GM19240 (cell line): Measurements from ENCODE around the gene DNAJB1.
"Not testable (repeated sequence)": the region's sequence is repeated elsewhere in the genome, so short reads cannot be mapped to it uniquely, and the experiment has no call there.

ENCODE experiments used
- DNase-seq: peaks from one replicate; pipeline ENCODE4 v3.0.0; 2011; ENCODE audit warnings: low spot score; ENCODE audit not compliant: insufficient read length

DNAJB1 gene

DNA sequence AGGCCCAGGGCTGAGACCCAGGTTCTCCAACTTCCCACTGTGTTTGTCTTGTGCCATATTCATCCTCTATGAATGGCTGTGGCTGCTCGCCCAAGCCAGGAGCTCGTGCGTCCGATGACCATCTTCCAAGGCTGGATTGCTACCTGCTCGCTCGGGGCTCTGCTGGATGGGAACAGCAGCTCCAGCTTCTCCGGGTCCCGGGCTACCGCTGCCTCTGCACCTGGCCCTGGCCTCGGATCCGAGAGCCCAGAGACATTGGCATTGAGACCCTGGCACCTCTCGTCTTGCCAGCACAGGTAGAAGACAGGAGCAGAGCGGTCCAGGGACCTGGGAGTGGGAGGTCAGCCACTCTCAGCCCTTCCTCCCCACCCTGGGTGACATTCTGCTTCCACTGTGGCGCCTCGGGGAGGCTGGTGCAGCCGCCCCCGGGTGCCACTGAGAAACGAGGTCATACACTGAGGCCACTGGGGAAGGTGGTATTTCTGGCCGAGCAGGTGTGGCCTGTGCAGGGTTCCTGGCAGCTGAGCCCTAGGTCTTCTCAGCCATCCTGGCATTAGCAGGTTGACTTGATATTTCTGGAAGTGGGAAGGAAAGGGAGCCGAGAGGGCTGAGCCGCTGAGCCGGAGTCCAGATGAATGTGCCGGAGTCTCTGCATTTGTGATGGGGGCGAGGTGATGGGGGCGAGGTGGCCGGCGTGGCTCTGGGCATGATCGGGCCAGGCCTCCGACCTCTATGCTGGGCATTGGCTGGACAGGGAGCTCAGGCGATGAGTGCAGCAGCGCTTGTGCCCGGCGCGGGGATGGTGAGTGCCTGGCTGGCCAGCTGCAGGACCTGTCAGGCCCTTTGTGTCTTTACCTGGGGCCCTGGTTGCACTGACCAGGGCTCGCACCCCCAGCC, 35.1 kb upstream of the DNAJB1 start:
- DNase-seq: no peak

DNA sequence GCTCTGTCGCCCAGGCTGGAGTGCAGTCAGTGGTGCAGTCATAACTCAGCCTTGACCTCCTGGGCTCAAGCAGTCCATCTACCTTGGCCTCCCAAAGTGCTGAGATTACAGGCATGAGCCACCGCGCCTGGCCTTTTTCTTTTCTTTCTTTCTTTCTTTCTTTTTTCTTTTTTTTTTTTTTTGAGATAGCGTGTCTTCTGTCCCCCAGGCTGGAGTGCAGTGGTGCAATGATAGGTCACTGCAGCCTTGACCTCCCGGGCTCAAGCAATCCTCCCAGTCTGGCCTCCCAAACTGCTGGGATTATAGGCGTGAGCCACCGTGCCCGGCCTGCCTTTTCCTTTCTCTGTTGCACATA, 33.8 kb upstream of the DNAJB1 start:
- not testable (repeated sequence) for DNase-seq

DNA sequence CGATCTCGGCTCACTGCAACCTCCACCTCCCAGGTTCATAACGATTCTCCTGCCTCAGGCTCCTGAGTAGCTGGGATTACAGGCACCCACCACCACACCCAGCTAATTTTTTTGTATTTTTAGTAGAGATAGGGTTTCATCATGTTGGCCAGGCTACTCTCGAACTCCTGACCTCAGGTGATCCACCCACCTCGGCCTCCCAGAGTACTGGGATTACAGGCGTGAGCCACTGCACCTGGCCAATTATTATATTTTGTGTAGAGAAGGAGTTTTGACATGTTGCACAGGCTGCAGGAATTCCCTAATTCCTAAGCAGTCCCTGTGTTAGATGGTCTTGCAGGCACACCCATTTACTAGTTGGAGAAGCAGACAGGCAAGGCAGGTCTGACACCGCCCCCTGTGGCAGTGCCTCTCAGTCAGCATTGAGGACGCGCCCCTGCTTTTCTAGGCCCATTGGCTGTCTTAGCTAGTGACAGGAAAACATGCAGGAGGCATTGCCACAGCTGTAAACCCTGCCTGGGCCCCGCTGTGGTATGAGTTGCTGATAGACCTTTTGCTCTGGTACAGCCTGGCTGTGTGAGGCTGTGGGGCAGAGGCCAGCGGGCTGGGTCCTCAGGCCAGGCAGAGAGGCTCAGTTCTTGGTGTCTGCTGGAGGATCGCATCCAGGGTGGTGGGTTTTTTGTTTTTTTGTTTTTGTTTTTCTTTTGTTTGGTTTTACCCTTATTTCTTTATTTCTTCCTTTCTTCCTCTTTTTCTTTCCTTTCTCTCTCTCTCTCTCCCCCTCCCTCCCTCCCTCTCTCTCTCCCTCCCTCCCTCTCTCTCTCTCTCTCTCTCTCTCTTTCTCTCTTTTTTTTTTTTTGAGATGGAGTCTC, 33.2 kb upstream of the DNAJB1 start:
- peak; percentile 50 for DNase-seq

DNA sequence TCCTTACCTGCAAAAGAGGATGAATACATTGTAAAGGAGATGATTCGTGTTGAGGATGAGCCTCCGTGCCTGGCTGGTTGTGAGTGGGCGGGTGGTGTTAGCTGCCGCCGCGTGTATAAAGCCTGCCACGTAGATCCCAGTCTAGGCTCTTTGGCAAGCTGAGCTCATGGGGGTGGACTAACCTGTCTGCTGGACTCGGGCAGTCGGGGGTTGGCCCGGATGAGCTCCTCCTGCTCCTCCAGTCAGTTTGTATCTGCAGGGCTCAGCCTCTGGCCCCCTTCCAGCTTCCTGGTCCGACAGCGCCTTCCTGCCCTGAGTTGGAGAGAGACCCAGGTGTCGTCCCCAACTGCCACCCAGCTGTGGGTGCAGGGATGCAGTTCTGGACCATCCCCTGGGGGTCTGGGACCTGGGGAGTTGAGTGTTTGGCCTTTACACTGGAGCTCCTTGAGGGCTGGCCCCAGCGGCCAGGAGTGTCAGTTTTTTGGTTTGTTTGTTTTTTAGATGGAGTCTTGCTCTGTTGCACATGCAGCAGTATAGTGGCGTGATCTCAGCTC, 32.1 kb upstream of the DNAJB1 start:
- DNase-seq: no peak

DNA sequence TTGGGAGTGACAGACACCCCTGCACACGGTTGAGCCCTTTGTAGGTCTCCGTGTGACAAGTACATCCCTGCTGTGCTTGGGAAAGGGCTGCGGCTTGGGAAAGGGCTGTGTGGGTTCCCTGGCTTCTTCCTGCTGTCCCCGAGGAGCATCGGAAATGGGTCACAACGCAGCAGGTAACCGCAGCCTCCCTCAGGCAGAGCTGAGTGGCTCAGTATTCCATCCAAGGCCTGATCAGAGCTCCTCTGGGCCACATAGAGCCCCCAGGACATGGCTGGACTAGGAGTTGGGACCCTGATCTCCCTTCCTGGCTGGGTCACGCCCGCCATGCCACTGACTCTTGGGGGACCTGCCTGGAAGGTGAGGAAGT, 27.5 kb upstream of the DNAJB1 start:
- no peak for DNase-seq

DNA sequence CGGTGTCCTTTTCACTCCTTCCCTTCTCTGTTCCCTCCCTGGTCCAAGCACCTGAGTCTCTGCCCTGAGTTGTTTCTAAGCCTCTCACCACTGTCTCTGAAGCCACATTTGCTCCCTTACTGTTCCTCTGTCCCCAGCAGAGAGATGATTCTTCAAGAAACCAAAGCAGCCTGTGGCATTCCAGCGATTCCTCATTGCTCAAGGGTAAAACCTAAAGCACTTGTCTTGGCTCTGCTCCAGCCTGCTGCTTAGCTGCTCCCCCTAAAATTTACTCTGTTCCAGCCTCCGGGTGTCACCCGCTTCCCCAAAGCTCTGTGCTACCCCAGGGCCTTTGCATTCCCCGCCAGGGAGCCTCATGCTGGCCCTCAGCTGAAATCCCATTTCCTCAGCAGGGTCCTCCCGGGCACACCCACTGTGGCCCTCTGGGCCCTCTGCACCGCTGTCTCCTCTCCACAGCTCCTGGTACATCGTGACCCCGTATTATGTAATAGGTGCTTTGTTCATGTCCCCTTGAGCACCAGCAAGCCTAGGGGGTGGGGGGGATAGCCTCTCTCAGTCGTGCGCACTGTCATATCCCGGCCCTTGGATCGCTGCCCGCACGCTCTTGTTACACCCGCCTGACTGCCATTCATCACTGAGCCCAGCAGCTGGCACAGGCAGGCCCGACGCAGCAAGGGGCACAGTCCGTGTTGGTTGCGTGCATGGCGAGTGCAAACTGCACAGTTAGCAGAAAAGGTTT, 26.9 kb upstream of the DNAJB1 start:
- no peak for DNase-seq

DNA sequence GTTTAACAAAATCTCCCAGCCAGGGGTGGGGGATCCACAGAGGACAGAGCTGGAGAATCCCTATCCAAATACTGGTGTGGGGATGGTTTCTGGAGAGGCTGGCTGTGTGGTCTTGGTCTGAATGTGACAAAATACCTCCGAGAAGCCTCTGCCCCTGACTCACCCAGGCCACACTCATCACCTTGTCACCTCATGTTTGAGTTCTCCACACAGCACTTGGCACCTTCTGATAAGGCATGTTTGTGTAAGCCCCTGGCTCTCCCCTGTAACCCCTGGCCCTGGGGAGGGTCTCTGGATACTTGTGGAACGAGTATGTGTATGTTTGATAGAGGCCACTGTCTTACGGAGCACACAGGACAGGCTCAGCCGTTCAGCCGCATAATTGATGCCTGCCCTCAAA, 25.9 kb upstream of the DNAJB1 start:
- DNase-seq: no peak

DNA sequence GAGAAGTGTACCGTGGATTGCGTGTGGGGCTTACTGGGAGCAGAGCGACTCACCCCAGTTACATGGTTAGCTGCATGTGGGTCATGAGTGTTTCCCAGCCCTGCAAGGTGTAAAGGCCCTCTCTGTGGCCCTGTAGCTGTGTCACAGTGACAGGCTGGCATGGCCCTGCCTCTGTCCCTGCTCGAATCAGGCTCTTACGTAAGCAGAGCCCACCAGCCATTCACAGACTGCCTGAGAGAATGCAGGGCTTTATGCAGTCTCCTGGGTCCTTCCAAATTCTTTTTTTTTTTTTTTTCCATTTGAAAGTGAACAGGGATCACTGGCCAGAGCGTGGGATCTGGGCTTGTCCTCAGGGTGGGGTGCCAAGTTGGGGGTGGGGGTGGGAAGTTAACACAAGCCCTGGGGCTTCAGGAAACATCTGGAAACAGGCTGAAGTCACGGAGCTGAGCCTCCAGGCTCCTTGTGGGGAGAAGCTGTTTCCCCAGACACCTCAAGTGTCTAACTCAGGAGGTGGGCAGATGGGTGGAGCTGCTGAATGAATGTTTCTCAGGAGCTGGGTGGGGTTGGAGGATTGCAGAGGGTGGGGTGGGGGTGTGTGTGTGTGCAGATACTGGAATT, 24.6 kb upstream of the DNAJB1 start:
- no peak for DNase-seq

DNA sequence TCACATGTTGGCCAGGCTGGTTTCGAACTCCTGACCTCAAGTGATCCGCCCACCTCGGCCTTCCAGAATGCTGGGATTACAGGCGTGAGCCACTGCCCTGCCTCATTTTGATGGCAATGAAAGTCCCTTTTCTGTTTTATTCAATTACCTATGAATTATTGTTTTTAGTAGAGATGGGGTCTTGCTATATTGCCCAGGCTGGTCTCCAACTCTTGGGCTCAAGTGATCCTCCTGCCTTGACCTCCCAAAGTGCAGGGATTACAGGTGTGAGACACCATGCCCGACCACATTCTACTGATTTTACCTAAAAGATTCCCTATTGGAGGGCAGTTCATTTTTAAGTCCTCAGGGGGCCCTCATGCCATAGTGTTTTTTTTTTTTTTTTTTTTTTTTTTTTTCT, 23.8 kb upstream of the DNAJB1 start:
- not testable (repeated sequence) for DNase-seq

DNA sequence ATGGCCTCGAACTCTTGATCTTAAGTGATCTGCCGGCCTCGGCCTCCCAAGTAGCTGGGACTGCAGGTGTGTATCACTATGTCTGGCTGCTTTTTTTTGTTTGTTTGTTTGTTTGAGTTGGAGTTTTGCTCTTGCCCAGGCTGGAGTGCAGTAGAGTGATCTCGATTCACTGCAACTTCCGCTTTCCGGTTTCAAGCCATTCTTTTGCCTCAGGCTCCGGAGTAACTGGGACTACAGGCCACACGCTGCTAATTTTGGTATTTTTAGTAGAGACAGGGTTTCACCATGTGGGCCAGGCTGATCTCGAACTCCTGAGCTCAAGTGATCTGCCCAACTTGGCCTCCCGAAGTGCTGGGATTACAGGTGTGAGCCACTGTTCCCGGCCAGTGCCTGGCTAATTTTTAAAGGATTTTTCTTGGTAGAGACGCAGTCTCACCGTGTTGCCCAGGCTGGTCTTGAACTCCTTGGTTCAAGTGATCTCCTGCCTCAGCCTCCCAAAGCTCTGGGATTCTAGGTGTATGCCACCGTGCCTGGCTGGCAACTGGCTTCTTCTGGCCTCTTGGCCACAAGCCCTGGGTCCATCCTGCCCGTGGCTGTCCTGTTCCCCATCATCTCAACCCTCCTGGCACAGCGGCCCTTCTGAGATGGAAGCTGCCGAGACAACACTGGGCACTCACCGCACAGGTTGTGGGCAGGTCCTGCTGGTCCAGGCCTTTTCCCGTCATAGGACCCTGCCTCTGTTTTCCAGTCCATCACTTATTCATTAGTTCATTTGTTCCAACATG, 22.7 kb upstream of the DNAJB1 start:
- DNase-seq: no peak

DNA sequence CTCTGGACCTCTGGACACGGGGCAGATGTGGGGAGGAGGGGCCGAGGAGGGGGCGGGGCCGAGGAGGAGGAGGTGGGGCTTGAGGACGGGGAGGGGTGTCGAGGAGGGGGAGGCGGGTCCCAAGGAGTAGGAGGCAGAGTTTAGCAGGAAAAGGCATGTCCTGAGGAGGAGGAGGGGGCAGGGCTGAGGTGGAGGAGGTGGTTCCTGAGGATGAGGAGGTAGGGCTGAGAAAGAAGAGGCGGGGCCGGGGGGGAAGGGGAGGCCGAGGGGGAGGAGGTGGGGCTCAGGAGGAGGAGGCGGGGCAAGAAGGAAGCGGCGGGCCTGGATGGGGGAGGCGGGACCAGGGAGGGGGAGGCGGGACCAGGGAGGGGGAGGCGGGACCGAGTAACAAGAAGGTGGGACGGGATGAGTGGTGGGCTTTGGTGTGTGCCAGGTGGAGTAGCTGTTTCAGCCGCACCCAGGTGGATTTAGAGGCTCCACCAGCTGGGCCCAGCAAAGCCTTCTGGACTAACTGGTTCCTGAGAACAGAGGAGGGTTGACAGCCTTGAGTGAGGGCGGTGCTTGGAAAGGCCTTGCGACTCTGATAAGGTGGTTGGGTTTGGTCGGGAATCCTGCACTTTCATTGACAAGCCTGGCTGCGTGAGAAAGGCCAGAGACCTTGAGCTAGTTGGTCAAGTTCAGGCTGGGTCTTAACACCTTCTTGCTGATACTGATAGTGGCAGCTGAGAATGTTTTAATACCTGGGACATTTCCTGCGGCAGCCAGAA, 18.9 kb upstream of the DNAJB1 start:
- DNase-seq: no peak

DNA sequence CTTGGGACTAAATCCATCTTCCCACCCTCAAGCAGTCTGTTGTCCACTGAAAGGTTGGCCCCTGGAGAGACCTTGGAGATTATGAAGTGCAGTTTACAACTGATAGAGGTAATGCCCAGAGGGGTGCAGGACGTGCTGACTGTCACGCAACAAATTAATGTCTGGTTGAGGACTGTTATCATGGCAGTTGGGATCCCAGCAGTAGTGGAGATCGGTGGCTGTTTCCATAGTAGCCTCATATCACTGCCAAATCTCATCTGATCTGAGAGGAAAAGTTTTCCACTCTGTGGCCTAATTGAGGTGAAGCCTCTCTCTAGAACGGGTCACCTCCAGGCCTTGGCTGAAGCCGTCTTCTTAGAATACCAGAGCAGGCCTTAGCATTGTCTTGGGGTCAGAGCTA, 15.3 kb upstream of the DNAJB1 start:
- no peak for DNase-seq

DNA sequence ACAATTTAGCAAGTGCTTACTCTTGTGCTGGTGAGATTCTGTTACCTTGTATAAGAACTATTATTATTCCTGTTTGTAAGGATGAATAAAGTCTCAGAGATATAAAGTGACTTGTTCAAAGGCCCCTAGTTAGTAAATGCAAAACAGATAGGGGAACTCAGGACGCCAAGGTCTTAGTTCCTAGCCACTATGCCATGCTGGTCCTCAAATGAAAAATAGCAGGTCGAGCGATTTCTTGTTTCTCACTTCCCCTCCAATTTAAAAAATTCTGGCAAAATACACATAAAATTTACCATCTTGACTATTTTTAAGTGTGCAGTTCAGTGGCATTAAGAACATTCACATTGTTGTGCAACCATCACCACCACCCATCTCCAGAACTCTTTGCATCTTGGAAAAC, 12.3 kb upstream of the DNAJB1 start:
- no peak for DNase-seq

DNA sequence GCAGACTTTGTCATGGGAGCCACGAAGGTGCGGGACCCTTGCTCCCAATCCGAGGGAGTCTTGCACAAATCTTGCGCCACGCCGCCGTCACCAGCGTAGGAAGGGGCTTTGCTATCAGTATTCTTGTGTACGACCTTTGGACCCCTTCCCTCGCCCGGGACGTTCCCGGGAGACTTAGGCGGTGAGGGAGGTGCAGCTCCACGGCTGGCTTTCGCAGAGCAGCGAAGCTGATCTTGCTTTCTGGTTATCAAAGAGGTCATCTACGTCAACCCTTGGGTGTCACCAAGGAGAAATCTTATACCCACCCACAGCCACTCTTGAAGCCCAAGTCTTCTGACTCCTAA, 11.8 kb upstream of the DNAJB1 start:
- no peak for DNase-seq

DNA sequence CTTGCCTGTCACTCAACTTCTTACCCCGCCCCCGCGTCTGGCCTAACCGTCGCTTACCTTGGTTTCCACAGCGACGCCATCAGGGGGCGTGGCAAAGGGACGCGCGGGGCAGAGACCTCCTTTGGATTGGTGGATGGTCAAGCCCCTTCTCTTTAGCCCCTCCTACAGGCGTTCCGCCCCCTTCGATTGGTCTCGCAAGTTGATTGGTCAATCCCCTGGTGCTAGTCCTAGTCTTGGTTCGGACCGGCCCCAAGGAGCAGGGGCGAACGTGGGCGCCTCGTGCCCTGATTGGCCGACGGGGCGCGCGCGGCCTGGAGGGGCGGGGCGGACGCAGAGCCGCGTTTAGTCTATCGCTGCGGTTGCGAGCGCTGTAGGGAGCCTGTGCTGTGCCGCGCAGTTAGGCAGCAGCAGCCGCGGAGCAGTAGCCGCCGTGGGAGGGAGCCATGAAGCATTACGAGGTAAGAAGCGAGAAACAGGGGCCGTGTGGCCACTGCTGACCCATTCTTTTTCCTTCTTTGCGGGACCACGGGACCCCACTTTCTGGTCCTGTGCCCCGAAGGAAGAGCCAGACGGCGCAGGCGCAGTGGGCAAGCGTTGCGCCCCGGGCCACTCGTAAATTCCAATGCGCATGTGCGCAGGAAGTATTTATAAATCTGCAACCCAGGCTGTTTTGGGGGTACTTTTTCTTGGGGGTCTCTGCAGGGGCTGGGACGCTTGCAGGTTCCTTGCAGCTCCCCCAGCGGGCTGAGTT, 11.2 kb upstream of the DNAJB1 start, which contains the start of gene TECR:
TECR (plus strand) TSS at position 341 of the 751 bp plus-strand sequence; CDS start at position 444, 103 bp downstream.
- peak; percentile 85 for DNase-seq

DNA sequence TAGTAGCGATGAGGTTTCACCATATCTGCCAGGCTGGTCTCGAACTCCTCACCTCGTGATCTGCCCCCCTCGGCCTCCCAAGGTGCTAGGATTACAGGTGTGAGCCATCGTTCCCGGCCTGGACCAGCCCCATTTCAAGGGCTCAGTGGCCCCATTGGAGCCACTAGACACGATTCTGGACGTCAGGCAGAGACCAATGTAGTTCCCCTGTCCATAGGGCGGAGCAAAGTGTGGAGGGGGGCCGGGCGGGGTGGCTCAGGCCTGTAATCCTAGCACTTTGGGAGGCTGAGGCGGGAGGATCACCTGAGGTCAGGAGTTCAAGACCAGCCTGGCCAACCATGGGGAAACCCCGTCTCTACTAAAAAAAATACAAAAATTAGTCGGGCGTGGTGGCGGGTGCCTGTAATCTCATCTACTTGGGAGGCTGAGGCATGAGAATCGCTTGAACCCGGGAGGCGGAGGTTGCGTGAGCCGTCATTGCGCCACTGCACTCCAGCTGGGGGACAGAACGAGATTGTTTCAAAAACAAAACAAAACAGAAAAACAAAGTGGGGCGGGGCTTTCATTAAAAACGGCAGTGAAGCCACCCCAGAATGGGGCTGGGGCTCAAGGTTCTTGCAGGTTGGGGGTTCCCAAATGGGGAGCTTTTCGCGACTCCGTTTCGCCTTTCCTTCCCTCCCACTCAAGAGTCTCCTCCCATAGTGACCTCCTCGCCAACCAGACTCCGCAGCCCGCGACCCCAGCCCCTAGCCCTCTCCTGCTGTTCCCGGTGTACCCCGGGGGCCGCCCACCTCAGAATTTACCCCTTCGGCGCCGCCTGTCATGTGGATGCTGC, 10.4 kb upstream of the DNAJB1 start:
- DNase-seq: no peak

DNA sequence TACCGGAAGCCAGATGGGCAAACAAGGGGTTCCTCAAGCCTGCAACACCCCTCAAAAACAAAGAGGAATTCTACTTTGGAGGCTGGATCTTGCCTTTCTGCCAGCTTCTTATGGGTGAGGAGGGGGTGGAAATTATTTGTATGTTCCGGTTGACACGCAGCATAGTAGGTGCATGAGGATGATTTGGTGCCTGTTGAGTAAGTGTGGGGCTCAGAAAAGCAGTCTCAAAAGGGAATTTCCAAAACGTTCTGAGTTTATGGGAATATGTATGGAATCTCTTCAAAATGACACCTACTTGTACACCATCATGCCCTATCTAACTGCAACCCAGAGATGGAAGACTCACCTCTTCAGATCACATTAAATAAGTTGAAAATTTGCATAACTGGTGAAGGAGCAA, 8.2 kb upstream of the DNAJB1 start:
- DNase-seq: no peak

DNA sequence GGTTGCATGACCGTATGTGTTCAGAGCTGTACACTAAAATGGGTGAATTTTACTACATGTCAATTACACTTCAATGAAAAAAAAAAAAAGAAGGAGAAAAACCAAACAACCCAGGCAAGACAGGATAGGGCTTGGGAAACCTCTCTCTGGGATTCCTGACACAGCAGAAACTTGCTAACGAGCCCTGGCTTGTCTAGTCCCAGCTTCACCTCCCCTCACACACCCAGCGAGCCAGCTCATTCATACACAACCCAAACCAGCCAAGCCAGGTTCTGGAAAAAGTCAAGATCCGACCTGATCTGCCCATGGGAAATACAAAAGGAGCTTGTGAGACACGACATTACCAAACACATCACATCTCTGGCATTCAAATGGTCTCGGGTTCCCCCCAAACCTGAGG, 7.5 kb upstream of the DNAJB1 start:
- no peak for DNase-seq
